Femur (tissue), 1 donor: Measurements from ENCODE around the gene DHDH.
"Not testable (repeated sequence)": the region's sequence is repeated elsewhere in the genome, so short reads cannot be mapped to it uniquely, and the experiment has no call there.

Experiments
- DNase-seq: peaks from one replicate; pipeline ENCODE4 v3.0.0-alpha.2; 2017

Gene DHDH

DNA sequence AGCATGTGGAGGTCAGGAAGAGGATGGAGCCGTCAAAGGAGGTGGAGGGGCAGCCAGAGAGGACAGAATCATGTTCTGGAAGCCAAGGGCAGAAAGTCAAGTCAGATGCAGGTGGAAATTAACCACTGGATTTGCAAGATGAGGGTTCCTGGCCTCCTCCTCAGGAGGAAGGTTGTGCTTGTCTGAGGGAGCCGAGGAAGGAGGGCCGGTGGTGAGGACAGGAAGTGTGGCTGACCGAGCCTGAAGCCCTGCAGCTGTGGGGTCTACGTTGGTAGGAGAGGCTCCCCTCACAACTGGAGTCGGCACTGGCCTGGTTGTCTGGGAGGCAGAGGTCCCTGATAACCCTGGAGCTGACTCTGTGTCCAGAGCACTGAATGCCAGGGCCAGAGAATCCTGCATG lies 15.4 kb upstream of the DHDH start:
- DNase-seq, result no peak

DNA sequence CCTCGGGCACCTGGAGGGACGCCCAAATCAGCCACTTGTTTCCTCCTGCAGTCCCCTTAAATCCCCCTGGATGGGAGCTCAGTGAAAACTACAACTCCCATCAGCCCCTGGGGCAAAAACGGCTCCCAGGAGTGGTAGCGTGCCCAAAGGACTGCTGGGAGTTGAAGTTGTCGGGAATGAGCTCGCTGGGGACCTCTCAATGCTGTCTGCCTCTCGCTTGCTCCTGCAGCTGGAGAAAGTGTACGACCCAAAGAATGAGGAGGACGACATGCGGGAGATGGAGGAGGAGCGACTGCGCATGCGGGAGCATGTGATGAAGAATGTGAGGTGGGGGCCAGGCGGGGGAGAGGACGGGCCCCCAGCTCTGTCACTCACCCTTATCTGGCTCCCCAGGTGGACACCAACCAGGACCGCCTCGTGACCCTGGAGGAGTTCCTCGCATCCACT lies 14.7 kb upstream of the DHDH start:
- no peak for DNase-seq

DNA sequence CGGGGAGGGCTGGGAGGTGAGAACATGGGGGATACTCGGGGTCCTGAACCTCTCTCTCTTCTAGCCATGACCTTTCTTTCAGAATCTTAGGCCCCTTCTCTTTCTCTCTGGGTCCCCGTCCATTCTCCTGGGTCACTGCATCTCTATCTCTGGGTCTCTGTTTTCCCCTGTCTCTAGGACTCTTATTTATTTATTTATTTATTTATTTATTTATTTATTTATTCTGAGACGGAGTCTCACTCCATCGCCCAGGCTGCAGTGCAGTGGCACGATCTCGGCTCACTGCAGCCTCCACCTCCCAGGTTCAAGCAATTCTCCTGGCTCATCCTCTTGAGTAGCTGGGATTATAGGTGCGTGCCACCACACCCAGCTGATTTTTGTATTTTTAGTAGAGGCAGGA lies 14.2 kb upstream of the DHDH start:
- DNase-seq, result not testable (repeated sequence)

DNA sequence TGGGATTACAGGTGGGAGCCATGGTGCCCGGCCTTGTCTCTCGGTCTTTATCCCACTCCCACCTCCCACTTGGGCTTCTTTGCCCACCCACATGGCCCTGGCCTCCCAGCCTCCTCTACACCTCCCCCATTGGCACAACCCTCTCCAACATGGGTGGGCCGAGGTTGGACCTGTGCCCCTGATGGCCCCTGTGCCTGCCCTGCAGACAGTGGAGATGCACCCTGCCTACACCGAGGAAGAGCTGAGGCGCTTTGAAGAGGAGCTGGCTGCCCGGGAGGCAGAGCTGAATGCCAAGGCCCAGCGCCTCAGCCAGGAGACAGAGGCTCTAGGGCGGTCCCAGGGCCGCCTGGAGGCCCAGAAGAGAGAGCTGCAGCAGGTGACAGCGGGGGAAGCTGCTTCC lies 12.6 kb upstream of the DHDH start:
- no peak for DNase-seq

DNA sequence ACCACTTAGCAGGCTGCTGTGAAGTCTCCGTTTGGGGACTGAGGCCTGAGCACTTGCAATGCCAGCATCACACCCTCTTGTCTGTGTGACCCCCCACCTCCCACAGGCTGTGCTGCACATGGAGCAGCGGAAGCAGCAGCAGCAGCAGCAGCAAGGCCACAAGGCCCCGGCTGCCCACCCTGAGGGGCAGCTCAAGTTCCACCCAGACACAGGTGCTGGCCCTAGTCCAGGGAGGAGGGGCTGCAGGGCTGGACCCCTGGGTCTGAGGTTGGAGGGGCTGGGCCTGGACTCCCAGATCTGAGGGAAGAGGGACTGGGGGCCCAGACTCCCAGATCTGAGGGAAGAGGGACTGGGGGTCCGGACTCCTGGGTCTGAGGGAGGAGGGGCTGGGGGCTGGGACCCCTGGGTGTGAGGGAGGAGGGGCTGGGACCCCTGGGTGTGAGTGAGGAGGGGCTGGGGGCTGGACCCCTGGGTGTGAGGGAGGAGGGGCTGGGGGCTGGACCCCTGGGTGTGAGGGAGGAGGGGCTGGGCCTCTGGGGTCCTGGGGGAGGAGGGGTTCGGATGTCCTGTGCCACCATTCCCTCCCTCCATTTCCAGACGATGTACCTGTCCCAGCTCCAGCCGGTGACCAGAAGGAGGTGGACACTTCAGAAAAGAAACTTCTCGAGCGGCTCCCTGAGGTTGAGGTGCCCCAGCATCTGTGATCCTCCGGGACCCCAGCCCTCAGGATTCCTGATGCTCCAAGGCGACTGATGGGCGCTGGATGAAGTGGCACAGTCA lies 11.6 kb upstream of the DHDH start:
- DNase-seq, result no peak

DNA sequence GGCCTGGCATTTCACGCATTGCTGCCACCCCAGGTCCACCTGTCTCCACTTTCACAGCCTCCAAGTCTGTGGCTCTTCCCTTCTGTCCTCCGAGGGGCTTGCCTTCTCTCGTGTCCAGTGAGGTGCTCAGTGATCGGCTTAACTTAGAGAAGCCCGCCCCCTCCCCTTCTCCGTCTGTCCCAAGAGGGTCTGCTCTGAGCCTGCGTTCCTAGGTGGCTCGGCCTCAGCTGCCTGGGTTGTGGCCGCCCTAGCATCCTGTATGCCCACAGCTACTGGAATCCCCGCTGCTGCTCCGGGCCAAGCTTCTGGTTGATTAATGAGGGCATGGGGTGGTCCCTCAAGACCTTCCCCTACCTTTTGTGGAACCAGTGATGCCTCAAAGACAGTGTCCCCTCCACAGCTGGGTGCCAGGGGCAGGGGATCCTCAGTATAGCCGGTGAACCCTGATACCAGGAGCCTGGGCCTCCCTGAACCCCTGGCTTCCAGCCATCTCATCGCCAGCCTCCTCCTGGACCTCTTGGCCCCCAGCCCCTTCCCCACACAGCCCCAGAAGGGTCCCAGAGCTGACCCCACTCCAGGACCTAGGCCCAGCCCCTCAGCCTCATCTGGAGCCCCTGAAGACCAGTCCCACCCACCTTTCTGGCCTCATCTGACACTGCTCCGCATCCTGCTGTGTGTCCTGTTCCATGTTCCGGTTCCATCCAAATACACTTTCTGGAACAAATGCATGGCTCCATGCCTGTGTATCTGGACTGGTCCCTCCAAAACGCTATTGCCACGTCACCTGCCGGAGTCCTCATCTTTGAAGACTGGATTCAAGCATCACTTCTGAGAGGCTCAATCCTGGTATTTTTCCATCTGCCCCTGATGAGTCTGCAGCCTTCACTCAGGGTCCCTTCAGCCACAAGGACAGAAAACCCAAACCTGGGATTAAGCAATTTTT lies 10.7 kb upstream of the DHDH start:
- DNase-seq, result no peak

DNA sequence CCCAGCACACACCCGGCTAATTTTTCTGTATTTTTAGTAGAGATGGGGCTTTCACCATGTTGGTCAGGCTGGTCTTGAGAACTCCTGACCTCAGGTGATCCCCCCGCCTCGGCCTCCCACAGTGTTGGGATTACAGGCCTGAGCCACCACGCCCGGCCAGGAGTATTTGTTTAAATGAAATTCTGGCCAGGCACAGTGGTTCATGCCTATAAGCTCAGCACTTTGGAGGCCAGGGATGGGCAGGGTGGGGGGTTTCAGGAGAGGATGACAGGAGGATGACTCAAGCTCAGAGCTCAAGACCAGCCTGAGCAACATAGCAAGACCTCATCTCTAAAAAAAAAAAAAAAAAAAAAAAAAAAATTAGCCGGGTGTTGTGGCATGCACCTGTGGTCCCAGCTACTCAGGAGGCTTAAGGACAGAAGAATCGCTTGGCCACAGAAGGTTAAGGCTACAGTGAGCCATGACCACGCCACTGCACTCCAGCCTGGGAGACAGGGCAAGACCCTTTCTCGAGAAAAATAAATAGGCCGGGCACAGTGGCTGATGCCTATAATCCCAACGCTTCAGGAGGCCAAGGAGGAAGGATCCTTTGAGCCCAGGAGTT lies 8.2 kb upstream of the DHDH start:
- no peak for DNase-seq

DNA sequence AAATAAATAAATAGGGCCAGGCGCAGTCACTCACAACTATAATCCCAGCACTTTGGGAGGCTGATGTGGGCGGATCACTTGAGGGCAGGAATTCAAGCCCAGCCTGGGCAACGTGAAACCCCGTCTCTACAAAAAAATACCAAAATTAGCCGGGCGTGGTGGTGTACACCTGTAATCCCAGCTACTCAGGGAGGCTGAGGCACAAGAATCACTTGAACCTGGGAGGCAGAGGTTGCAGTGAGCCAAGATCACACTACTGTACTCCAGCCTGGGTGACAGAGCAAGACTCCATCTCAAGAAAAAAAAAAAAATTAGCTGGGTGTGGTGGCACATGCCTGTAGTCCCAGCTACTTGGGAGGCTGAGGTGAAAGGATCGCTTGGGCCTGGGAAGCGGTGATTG lies 7.6 kb upstream of the DHDH start:
- DNase-seq, result not testable (repeated sequence)

DNA sequence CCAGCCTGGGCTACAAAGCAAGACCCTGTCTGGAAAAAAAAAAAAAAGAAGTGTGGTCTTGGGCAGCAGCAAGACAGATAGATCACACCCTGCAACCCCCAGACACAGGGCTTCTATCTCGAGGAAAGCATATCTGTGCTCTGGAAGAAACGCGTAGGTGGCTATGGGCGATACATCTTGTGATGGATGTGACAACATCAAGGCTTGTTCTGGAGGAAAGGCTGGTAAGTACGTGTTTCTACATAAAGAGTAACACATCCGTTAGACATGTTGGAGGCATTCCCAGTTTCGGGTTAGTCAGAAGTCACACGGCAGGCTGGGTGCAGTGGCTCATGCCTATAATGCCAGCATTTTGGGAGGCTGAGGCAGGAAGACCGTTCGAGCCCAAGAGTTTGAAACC lies 6.6 kb upstream of the DHDH start:
- DNase-seq, result no peak

DNA sequence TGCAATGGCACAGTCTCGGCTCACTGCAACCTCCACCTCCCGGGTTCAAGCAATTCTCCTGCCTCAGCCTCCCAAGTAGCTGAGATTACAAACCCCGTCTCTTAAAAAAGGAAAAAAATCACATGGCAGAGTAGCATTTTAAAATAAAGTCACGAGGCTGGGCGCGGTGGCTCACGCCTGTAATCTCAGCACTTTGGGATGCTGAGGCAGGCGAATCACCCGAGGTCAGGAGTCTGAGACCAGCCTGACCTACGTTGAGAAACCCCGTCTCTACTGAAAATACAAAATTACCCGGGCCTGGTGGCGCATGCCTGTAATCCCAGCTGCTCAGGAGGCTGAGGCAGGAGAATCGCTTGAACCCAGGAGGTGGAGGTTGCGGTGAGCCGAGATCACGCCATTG lies 5.8 kb upstream of the DHDH start:
- not testable (repeated sequence) for DNase-seq

DNA sequence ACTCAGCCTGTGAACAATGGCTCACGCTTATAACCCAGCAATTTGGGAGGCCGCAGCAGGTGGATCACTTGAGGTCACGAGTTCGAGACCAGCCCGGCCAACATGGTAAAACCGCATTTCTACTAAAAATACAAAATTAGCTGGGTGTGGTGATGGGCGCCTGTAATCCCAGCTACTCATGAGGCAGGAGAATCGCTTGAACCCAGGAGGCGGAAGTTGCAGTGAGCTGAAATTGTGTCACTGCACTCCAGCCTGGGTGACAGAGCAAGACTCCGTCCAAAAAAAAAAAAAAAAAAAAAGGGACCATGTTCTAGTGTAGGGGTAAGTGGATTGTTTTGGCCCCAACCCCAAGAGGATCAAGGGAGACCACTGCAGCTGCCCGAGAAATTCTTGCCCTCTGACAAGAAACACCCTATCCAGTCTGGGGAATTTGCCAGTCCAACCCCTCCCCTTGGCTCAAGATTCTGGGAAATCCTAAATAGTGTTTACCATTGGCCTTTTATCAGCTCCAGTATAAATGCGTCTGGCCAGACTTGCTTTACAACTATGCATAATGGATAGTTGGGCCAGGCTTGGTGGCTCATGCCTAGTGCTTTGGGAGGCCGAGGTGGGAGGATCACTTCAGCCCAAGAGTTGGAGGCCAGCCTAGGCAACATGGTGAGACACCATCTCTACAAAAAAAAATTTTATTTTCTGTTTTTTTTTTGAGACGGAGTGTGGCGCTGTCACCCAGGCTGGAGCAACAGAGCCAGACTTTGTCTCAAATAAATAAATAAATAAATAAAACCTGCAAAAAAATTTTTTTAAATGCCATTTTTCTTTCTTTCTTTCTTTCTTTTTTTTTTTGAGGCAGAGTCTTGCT lies 5.1 kb upstream of the DHDH start:
- DNase-seq, result no peak

DNA sequence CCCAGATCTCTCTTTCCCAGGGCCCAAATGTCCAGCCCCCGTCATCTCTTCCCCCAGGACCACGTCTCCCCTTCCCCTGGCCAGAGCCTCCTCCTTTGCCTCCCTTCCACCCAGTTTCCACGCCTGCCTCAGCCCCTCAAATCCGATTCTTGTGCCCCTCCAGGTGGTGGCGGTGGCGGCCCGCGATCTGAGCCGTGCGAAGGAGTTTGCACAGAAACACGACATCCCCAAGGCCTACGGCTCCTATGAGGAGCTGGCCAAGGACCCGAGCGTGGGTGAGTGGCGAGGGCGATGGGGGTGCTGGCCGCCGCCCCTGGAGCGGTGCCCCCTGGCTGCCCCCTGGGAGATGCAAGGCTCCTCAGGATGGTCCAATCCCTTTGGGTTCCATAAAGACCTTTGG lies 1.3 kb downstream of the DHDH start:
- no peak for DNase-seq

DNA sequence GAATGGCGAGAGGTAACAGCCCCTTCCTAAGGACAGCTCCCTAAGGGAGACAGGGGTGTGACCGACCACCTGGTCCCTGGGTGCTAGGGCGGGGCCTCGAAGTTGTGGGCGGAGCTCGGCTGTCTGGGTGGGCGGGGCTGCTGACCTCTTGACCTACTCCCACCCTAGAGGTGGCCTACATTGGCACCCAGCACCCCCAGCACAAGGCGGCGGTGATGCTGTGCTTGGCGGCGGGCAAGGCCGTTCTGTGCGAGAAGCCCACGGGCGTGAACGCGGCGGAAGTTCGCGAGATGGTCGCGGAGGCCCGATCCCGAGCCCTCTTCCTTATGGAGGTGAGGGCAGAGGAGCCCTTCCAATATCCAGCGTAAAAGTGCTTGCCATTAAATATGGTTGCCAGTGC lies 2.4 kb downstream of the DHDH start:
- DNase-seq, result no peak

DNA sequence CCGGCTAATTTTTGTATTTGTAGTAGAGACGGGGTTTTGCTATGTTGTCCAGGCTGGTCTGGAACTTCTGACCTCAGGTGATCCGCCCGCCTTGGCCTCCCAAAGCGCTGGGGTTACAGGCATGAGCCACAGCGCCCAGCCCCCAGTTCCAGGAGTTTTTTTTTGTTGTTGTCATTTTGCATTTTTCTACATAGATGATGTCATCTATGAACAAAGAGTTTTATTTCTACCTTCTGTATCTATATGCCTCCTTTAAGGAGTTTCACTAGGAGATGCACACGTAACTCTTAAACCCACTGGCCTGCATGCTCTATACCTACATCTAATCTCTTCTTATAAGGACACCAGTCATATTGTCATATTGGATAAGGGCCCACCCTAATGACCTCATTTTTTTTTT lies 4.8 kb downstream of the DHDH start:
- no peak for DNase-seq

DNA sequence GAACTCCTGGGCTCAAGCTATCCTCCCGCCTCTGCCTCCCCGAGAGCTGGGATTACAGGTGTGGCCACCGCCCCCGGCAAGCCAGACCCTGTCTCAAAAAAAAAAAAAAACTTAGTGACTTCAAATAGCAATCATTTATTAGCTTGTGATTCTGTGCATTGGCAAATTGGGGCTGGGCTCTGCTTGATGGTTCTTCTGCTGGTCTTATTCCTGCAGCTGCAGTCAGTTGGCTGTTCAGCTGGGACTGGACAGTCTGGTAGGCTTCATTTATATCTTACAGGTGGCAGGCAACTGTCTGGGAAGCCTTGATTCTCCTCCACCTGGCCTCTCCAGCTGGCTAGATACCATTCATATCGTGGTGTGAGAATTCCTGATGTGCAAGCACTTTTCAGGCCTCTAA lies 7.4 kb downstream of the DHDH start:
- DNase-seq, result no peak

DNA sequence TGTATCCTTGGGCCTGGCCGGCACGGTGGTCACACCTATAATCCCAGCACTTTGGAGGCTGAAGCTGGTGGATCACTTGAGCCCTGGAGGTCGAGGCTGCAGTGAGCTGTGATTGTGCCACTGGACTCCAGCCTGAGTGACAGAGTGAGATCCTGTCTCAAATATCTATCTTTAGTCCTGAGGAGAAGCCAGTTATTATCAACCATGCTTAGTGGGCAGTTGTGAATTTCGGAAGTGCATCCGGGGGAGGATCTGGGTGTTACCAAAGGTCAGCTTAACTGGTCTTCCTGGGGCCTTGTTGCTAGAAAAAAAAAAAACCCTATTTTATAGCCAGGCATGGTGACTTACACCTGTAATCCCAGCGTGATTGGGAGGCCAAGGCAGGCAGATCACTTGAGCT lies 9.6 kb downstream of the DHDH start:
- no peak for DNase-seq

DNA sequence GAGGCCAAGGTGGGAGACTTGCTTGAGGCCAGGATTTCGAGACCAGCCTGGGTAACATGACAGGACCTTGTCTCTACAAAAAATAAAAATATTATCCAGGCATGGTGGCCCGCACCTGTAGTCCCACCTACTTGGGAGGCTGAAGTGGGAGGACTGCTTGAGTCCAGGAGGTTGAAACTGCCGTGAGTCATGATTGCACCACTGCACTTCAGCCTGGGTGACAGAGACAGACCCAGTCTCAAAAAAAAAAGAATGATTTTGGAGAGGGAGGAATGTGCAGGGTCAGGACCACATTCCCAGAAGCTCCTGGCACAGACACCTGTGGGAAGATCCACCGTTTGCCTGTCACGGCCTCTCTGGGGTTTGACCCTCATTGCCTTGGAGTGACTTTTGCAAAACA lies 11.9 kb downstream of the DHDH start:
- no peak for DNase-seq

DNA sequence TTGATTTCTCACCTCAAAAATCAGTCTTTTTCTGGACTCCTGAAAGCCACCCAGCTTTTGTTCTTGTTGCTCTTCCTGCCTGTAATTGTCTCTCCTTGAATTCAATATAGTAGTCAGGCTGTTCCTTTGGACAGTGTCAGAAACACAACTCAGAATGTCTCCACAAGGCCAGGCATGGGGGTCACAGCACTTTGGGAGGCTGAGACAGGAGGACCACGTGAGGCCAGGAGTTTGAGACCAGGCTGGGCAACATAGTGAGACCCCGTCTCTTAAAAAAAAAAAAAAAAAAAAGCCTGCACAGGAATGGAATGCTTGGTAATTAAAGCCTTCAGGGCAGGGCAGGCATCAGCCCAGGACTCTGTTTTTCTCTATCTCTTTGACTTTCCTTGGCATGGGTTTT lies 12.3 kb downstream of the DHDH start:
- no peak for DNase-seq

DNA sequence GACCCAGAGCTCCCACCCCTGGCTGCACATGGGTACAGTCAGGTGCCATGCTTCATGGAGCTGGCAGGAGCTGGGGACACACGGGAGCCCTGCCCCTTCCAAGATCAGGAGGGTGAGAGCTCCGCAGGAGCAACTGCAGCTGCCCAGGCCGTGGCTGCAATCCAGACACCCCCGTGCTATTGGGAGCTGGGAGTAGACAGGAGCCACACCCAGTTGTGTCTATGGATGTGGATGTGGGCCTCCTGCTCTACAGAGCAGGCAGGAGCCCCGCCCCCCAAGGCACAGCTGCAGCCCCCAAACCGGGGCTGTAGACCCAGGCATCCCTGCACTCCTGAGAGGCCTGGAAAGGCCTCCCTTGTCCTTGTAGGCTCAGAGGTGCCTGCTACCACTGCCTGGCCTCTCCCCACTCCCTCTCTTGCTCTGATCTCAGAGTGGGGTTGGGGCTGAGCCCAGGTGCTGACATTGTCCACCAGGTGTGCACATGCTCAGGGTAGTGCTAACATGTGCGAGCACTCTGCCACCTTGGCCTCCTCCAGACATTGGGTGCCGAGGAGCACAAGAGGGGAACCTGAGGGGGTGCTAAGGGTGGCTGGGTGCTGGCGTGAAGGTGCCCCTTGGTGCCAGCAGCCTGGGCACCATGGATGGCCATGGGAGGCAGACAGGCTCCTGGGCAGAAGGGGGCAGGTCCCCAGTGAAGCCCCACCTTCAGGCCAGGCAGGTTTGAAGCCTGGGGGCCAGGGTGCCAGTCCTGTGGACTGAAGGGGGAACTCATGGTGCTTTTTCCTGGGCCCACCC lies 13.2 kb downstream of the DHDH start:
- no peak for DNase-seq

DNA sequence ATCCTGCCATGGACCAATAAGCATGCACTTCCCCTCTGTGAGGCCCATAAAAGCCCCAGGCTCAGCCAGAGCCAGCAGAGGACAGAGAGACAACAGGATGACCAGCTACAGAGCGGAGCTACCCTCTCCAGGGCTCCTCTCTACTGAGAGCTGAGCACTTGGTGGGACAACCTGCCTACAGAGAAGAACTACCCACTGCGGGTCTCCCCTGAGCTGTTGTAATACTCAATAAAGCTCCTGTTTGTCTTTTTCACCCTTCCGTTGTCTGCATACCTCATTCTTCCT lies 13.7 kb downstream of the DHDH start:
- no peak for DNase-seq

DNA sequence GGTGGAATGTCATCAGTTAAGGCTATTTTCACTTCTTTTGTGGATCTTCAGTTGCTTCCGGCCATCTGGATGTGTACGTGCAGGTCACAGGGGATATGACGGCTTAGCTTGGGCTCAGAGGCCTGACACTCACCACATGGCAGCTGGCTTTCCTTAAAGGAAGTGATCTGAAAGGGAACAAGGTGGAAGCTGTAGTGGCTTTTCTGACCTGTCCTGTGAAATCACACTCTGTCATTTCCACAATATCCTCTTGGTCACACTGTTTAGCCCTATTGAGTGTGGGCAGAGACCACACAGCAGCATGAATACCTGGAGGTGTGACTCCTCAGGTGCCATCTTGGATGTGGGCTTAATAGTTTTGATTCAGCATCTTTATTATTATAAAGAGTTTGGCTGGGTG lies 16.7 kb downstream of the DHDH start:
- no peak for DNase-seq
